ENCODE data around the gene FKBP9.

Gene FKBP9

DNA sequence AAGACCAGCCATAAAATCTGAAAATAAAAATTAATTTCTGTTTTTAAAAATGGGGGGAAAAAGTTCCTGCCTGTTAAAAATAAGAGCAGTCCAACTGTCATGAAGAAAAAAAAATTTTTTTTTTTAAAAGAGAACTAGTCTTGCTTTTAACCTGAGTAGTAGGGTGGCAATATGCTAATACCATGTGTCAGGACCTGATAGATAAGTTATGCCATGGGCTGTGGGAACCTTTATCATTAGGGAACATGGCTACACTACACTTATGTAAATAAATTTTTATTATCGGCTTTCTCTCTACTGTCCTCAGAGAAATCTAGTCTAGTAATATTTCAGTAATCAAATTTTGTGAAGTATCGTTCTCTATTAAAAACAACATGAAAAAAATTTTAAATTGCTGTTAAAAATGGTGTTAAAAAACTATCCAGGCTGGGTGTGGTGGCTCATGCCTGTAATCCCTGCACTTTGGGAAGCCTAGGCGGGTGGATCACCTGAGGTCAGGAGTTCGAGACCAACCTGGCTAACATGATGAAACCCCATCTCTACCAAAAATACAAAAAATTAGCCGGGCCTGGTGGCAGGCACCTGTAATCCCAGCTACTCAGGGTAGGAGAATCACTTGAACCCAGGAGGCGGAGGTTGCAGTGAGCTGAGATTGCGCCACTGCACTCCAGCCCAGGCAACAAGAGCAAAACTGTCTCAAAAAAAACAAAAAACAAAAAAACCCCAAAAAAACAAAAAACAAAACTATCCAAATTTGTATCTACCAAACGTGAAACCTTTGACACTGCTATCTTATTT is 84.6 kb downstream of the FKBP9 start:
- TF ChIP-seq, protein P1, sequence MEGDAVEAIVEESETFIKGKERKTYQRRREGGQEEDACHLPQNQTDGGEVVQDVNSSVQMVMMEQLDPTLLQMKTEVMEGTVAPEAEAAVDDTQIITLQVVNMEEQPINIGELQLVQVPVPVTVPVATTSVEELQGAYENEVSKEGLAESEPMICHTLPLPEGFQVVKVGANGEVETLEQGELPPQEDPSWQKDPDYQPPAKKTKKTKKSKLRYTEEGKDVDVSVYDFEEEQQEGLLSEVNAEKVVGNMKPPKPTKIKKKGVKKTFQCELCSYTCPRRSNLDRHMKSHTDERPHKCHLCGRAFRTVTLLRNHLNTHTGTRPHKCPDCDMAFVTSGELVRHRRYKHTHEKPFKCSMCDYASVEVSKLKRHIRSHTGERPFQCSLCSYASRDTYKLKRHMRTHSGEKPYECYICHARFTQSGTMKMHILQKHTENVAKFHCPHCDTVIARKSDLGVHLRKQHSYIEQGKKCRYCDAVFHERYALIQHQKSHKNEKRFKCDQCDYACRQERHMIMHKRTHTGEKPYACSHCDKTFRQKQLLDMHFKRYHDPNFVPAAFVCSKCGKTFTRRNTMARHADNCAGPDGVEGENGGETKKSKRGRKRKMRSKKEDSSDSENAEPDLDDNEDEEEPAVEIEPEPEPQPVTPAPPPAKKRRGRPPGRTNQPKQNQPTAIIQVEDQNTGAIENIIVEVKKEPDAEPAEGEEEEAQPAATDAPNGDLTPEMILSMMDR (IDR thresholded peaks at IDR 0.05; ENCODE audit: low read depth, low read length): no peak
- Histone ChIP-seq H3K27ac (no peak overlapping the region), H3K9me3 (ENCODE audit: severe bottlenecking) (no peaks in the 10 kb centered on the region), H3K27me3 (ENCODE audit: insufficient read depth, low read depth, severe bottlenecking) (no peaks in the 10 kb centered on the region), H3K36me3 (no peaks in the 10 kb centered on the region), H3K4me3 (ENCODE audit: low read depth, low read length) (no peak overlapping the region)
- DNase-seq: no peak

DNA sequence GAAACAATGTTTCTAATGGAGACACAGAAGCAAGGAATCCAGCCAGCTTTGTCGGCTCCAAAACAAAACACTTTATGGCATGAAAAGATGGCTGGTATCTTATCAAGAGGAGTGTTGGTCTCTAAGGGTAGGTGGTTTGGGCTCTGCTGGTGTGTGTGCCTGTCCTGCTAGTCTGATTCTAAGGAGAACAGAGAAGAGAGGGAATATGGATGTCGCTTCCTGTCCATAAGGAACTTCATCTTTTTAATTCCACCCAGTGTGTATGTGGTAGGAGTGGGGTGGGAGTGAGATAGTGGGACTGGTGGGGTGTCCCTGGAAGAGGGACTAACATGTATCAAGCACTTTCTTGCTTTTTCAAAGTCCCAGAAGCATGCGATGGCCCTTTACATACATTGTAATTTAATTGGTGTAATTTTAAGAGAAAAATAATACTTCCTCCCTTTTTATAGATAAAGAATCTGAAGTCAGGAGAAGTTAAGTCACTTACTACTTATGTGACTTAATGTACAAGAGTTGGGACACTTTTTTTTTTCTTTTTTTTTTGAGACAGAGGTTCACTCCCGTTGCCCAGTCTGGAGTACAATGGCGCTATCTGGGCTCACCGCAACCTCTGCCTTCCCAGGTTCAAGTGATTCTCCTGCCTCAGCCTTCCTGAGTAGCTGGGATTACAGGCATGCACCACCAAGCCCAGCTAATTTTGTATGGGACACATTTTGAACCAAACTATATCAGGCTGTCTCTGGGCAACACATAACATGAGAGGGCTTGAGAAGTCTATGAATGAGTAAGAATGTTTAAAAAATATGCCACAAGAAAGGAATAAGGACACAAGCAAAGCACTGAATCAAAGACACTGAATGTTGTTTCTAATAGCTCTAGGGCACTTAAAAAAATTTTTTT is 86.5 kb downstream of the FKBP9 start:
- no peaks in the 10 kb centered on the region for H3K27me3 ChIP-seq (ENCODE audit: insufficient read depth, low read depth, severe bottlenecking)
- DNase-seq: no peak
- TF ChIP-seq, protein P1 (IDR thresholded peaks at IDR 0.05; ENCODE audit: low read depth, low read length): no peak
- H3K9me3 ChIP-seq (ENCODE audit: severe bottlenecking): no peaks in the 10 kb centered on the region
- no peaks in the 10 kb centered on the region for H3K36me3 ChIP-seq
- H3K4me3 ChIP-seq (ENCODE audit: low read depth, low read length): no peak overlapping the region
- no peak overlapping the region for H3K27ac ChIP-seq

DNA sequence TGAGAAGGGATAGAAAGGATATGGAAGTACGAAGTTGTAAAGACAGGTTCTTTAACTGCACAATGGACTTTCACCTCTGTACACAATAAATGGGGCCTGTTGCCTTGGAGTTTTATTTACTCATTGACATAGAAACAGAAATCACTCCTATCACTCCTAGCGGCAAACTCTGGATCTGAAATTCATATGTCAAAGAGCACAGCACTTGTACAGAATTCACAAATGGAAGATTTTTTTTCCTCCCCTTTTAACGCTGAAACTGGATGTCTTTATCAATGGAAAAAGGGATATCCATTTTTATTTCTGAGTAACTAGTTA is 87.1 kb downstream of the FKBP9 start:
- DNase-seq: no peak
- TF ChIP-seq, protein P1 (IDR thresholded peaks at IDR 0.05; ENCODE audit: low read depth, low read length): no peak
- Histone ChIP-seq H3K27ac (no peak overlapping the region), H3K27me3 (ENCODE audit: insufficient read depth, low read depth, severe bottlenecking) (no peaks in the 10 kb centered on the region), H3K4me3 (ENCODE audit: low read depth, low read length) (no peak overlapping the region), H3K9me3 (ENCODE audit: severe bottlenecking) (no peaks in the 10 kb centered on the region), H3K36me3 (no peaks in the 10 kb centered on the region)

- Histone ChIP-seq H3K9me3 (ENCODE audit: severe bottlenecking) (no peaks in the 10 kb centered on the region), H3K27ac (no peak overlapping the region), H3K27me3 (ENCODE audit: insufficient read depth, low read depth, severe bottlenecking) (no peaks in the 10 kb centered on the region), H3K36me3 (no peaks in the 10 kb centered on the region), H3K4me3 (ENCODE audit: low read depth, low read length) (no peak overlapping the region)
- no peak for DNase-seq
- TF ChIP-seq, protein P1 (IDR thresholded peaks at IDR 0.05; ENCODE audit: low read depth, low read length): no peak
Measured at GRCh38 chr7:33044986-33045385, 87.7 kb downstream of the FKBP9 start.

DNA sequence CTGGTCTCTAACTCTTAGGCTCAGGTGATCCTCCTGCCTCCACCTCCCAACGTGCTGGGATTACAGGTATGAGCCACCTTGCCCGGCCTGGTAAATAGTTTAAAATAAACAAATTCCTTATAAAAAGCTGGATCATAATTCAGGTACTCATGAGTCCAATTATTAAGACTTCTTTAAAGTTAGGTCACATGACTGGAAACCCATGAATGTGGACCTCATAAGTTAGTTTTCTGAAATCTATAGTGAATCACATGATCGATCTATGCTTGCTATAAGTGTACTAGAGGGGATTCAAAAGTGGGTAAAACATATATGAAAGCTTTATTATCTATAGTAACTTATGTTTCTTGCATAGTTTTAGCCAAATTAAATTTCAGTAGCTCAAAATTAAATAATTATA is 91.0 kb downstream of the FKBP9 start:
- Histone ChIP-seq H3K4me3 (ENCODE audit: low read depth, low read length) (no peak overlapping the region), H3K27ac (no peak overlapping the region), H3K27me3 (ENCODE audit: insufficient read depth, low read depth, severe bottlenecking) (no peaks in the 10 kb centered on the region), H3K36me3 (no peaks in the 10 kb centered on the region), H3K9me3 (ENCODE audit: severe bottlenecking) (no peaks in the 10 kb centered on the region)
- TF ChIP-seq, protein P1 (IDR thresholded peaks at IDR 0.05; ENCODE audit: low read depth, low read length): no peak
- no peak for DNase-seq
